ENCODE measurements around the gene NTSR1.

NTSR1 gene

GRCh38 chr20:62710221-62710885 is 1.7 kb downstream of the NTSR1 start:
- no peak for DNase-seq

- peak; percentile 2 for DNase-seq
These were observed 2.5 kb downstream of the NTSR1 start for GRCh38 chr20:62710886-62711702.

- no peak for DNase-seq
These were observed 3.1 kb downstream of the NTSR1 start for GRCh38 chr20:62711703-62712101.

DNA sequence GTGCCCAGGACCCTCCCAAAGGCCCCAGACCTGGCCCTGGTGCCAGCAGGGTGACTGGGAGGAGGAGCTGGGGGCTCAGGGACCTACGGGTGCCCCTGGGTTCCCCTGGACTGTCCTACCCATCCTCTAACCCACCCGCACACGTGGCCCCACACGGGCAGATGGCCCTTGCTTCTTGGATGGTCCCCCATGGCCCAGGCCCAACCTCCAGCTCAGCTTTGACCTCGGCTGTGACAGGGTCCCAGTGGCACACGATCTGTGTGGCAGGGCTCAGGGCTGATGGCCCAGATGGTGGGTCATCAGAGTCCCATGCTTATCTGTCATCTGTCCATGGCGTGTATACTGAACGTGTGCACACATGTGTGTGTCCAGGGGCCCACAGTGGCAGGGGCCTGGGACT is 4.0 kb downstream of the NTSR1 start:
- no peak for DNase-seq

- no peak for DNase-seq
These were observed 5.4 kb downstream of the NTSR1 start for GRCh38 chr20:62714006-62714405.

DNA sequence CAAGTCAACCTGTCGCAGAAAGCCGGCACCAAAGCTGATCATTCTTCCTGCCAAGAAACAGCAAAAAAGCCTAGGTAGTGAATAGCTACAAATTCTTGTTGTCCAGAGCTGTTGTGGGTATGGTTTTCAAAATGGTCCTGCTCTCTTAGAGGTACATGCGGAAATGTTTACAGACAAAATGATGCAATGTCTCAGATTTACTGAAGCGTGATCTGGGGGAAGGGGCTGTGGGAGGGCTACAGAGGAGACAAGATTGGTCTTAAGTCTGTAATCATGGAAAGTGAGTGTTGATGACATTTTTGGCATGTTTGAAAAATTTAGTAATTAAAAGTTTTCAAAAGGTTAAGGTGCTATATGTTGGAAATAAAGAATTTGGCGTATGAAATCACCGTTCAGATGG is 6.2 kb downstream of the NTSR1 start:
- DNase-seq: no peak

DNA sequence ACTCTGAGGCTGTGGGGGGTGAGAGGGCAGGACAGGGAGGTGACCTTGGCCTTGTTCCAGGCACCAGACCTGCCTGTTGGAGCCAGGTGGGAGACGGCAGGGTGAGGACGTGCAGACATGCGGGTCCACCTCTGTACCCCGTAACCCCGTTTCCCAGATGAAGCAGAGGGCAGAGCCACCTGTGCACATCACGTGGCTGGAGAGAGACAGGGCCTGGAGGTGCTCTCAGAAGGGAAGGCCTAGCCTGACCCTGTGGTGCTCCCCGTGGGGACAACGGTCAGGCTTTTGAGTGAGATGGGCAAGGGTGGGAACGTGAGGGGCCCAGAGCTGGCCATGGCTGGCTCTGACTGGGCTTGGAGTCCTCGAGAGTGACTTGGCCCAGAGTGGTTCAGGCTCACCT is 6.6 kb downstream of the NTSR1 start:
- no peak for DNase-seq

DNA sequence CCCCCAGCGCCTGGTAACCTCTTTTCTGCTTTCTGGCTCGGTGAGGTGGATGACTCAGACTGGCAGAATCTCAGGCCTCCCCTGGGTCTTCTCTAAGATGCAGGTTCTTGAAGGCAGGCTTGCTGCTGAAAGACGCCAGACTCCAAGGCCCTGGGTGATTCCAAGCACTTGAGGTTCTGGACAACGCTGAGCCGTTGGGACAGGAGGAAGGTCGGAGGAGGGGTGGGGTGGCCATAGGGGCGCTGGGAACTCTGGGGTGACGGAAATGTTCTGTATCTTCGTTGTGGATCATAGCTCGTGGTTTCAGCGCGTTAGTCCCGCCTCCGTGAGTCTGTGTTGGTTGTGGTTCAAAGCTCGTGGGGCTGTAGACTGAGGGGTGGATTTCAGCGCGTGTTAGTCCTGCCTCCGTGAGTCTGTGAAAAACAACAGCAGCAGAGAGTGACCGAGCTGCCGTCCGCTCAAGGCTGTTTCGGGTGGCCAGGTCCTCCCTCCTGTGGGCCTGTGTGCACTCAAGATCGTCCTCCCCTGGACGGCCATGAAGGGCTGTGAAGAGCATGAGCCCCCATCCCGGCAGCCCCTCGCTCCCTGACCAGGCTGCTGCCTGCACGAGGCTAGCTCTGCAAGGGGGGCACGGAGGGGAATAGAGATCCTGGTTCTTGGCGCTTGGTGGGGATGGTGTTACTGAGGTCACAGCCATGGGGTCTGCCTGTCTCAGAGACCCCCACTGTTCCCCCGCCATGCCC is 7.7 kb downstream of the NTSR1 start:
- no peak for DNase-seq

- DNase-seq: no peak
These were observed 8.3 kb downstream of the NTSR1 start for GRCh38 chr20:62716941-62717310.

DNA sequence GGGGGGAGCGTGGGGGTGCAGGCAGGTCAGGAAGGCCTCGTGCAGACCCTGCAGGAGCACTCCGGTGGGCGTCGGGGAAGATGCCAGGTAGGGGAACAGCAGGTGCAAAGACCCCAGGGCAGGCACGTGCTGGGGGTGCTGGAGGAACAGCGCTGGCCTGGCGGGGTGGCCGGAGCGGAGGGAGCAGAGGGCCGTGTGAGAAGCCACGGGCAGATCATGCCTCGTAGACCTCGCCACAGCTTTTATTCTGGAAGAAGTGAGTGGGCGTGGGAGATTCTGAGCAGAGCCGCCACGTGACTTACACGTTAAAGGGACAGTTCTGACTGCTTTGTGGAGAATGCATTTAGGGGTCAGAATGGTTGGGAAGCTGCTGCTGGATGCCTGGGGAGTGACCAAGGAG is 9.3 kb downstream of the NTSR1 start:
- no peak for DNase-seq

GRCh38 chr20:62718546-62718945 is 9.9 kb downstream of the NTSR1 start:
- DNase-seq: no peak

DNA sequence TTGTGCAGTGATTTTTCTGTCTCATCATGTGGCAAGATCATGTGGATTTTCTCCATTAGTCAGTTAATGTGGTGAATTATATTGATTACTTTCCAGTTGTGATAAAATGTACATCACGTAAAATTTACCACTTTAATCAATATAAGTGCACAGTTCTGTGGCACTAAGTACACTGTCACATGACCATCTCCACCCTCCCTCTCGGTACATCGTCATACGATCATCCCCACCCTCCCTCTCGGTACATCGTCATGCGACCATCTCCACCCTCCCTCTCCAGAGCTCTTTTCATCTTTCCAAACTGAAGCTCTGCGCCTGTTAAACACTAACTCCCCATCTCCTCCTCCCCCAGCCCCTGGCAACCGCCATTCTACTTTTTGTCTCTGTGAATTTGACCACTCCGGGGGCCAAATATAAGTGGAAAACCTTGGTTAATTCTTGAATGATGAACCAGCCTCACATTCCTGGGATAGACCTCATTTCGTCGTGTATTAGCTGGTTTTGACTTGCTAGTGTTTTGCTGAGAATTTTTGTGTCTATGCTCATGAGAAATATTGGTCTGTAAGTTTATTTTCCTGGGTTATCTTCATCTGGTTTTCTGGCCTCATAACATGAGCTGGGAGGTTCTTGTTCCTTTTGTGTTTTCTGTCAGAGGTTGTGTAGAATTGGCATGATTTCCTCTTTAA is 10.8 kb downstream of the NTSR1 start:
- no peak for DNase-seq

GRCh38 chr20:62721511-62722370 is 13.1 kb downstream of the NTSR1 start:
- no peak for DNase-seq

GRCh38 chr20:62722627-62723026 is 14.0 kb downstream of the NTSR1 start:
- DNase-seq: no peak

DNA sequence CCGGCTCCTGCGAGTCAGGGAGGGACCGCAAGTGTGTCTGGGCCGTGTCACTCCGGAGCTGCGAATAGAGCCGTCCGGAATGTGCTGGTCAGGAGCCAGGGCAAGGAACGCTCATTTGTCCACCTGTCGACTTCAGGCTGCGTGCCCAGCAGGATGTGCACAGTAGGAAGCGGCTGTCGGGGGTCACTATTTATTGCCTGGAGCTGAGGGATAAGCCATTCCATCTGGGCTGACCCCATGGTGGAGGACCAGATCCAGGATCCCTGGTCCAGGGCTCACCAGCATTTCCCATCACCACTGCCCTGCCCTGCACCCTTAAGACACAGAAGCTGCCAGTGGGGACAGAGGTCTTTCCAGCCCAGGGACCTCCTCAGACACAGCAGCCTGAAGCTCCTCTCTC is 14.7 kb downstream of the NTSR1 start:
- no peak for DNase-seq

- no peak for DNase-seq
These were observed 15.3 kb downstream of the NTSR1 start for GRCh38 chr20:62723768-62724450.

DNA sequence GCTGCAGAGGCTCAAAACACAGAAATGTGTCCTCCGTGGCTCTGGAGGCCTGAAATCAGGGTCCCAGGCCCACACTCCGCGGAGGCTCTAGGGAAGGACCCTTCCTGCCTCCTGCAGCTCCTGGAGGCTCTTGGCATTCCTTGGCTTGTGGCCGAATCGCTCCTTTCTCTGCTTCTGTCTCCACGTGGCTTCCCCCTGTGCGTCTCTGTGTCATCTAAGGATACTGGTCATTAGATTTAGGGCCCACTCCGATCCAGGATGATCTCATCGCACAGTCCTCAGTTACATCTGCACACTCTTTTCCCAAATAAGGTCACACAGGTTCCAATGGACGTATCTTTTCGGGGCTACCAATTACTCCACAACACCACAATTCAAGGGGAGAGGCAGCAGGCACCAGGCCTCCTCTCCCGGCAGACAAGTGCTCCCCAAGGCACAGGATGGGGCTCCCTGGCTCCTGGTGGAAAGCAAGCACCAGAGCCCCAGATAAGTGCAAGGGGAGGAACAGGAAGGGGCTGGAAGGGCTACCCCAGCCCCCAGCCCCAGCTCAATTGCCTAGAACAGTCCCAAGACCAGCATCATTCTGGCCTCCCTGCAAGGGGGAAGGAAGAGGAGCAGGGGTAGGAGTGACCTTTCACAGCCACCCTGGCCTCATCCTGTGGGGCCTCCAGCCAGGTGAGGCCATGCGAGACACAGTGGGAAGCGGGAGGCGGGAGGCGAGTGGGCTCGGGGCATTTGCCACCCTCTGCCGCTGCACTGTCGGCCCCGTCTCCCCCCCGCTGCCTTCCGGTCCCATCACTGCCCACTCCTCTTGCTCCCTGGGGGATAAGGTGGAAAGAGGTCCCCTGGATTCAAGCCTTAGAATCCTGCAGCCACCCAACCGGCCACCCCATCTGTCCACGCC is 16.3 kb downstream of the NTSR1 start:
- DNase-seq: no peak

DNA sequence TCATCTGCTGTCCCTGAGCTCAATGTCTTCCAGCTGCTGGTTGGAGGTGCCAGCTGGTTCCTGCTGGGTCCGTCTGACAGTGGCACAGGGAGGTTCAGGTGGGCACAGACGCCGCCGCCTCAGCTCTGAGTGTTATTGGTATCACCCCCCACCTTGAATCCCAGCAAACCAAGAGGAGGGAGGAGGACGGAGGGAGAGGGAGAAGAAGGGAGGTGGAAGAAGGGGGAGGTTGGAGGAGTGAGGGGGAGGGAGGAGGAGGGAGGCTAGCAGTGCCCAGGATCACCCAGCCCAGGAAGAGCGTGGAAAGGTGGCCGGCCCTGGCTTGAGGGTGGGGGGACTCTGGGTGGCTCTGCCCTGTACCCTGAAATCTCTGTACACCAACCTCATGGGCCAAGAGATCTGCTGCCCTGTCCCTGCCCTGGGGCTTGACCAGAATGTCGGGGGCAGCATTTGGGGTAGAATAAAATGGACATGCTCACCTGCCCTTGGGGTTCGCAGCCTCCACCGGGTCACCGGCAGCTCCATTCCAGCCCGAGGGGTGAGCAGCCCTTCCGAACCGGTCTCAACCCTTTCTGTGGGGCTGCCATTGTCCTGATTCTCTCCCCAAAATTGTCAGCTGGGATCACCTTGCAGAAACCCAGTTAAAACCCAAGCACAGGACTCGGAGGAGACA is 17.1 kb downstream of the NTSR1 start:
- DNase-seq: no peak

DNA sequence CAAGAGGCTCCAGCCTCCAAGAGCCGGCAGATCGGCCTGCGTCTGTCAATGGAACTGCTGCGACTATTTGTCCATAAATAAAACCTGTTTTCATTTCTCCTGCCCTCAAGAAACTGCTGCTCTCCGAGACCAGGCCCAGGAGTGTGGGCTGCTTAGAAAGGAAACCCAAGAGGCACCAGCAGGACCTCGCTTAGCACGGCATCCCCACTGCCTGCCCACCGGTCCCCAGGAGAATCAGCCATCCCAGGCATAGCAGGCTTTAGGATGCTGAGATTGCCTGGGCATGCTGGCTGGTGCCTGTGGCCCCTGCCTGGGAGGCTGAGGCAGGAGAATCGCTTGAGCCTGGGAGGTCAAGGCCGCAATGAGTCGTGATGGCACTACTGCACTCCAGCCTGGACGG is 17.6 kb downstream of the NTSR1 start:
- DNase-seq: no peak
